ENCODE measurements around the gene SPO11.

SPO11 gene

DNA sequence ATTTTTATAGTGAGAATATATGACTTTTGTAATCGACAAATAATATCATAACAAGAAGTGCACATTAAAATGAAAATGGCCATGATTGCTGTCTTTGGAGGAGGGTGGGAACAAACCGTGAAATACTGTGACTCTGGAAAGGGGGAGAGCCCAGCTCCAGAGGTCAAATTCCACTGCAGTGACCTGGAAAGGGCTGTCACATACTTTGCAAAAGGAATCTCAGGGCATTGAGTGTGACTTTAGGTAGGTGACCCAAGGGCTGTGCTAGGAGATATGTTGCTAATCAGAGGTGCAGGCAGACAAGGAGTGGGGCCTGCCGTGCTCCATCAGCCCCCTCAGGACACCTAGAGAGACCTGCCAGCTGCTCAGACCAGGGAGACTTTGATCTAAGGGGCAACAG is 35.1 kb upstream of the SPO11 start:
- Mint-ChIP-seq H3K4me3 (no peak overlapping the region), H3K27me3 (peaks cover 19% of the 10 kb centered on the region), H3K27ac (no peak overlapping the region), H3K36me3 (ENCODE audit: low read depth) (no peaks in the 10 kb centered on the region), H3K9me3 (no peaks in the 10 kb centered on the region), H3K4me1 (ENCODE audit: low read depth) (no peaks in the 10 kb centered on the region)

DNA sequence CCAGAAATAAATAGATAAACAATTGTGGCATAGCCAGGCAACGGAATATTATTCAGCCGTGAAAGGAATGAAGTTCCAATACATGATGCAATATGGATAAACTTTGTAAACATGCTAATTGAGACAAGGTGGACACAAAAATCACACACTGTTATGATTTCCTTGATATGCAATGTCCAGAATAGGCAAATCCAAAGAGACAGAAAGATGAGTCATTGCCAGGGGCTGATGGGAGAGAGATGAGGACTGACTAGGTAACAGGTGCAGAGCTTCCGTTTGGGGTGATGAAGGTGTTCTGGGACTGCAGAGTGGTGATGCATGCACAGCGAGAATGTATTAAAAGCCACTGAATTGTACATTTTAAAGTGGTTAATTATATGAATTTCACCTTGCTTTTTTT is 31.1 kb upstream of the SPO11 start:
- Mint-ChIP-seq H3K9me3 (no peaks in the 10 kb centered on the region), H3K27ac (no peak overlapping the region), H3K4me1 (ENCODE audit: low read depth) (no peaks in the 10 kb centered on the region), H3K4me3 (no peak overlapping the region), H3K27me3 (no peaks in the 10 kb centered on the region), H3K36me3 (ENCODE audit: low read depth) (no peaks in the 10 kb centered on the region)

- Mint-ChIP-seq H3K36me3 (ENCODE audit: low read depth) (no peaks in the 10 kb centered on the region), H3K27ac (no peak overlapping the region), H3K27me3 (no peaks in the 10 kb centered on the region), H3K4me3 (no peak overlapping the region), H3K4me1 (ENCODE audit: low read depth) (no peaks in the 10 kb centered on the region), H3K9me3 (no peaks in the 10 kb centered on the region)
Observed at GRCh38 chr20:57301026-57301425, 28.6 kb upstream of the SPO11 start.

GRCh38 chr20:57306747-57307146 is 22.9 kb upstream of the SPO11 start:
- Mint-ChIP-seq H3K27ac (no peak overlapping the region), H3K4me3 (no peak overlapping the region), H3K36me3 (ENCODE audit: low read depth) (no peaks in the 10 kb centered on the region), H3K4me1 (ENCODE audit: low read depth) (no peaks in the 10 kb centered on the region), H3K27me3 (peaks cover 13% of the 10 kb centered on the region), H3K9me3 (no peaks in the 10 kb centered on the region)

GRCh38 chr20:57308451-57309271 is 20.9 kb upstream of the SPO11 start:
- no peaks in the 10 kb centered on the region for H3K4me1 Mint-ChIP-seq (ENCODE audit: low read depth)
- H3K9me3 Mint-ChIP-seq, result no peaks in the 10 kb centered on the region
- H3K36me3 Mint-ChIP-seq (ENCODE audit: low read depth), result no peaks in the 10 kb centered on the region
- no peak overlapping the region for H3K27ac Mint-ChIP-seq
- peaks cover 13% of the 10 kb centered on the region for H3K27me3 Mint-ChIP-seq
- H3K4me3 Mint-ChIP-seq, result no peak overlapping the region

DNA sequence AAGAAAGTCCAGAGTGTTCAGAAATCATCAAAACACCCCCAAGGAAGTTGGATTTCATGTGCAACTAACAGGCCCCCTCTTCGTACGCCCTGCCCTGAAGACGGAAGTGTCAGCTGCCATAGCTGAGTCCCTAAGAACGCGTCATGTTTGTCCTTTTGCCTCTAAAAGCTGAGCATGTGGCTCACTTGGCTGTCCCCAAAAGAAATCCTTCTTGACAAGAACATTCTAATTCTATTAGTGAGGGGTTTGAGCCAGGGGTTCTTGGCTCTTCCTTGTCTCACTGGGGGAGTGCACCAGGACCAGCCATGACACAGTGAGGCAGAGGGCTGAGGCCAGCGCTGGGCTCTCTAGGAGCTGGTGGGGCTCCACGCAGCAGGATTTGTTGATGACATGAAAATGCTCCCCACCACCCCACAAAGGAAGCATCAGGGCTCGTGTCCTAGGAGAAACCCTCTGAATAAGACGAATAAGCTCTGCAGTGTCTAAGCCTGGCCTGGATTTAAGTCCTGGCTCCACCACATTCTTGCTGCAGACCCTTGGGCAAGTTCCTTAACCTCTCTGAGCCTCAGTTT is 20.0 kb upstream of the SPO11 start:
- Mint-ChIP-seq H3K27me3 (peaks cover 13% of the 10 kb centered on the region), H3K4me3 (no peak overlapping the region), H3K9me3 (no peaks in the 10 kb centered on the region), H3K4me1 (ENCODE audit: low read depth) (no peaks in the 10 kb centered on the region), H3K36me3 (ENCODE audit: low read depth) (no peaks in the 10 kb centered on the region), H3K27ac (no peak overlapping the region)

DNA sequence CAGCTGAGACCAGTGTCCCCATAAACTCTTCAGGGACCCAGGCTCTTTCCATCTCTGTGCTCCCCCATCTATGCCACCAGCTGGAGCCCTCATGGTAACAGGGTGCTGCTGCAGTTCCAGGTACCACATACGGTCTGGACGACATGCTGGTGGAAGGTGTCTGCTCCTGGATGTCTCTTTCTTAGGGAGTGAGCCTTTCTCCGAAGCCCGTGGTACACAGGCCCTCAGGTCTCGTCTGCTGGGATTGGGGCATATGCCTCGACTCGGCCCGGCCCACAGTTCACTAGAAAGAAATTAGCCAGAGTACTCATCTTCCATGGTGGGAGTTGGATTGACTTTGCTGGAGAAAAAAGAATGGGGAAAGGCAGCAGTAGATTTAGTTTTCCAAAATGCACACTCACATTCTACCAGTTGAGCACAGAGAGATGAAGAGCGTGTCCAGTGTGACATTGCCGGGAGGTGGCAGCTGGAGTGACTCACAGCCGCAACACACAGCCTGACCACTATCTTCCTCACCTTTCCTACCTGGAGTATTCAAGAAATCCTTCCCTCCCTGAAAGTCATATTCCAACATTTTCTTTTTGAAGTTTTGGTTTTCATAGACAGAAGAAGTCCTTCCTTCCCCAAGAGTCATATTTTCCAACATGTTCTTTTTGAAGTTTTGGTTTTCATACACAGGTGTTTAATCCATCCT is 18.6 kb upstream of the SPO11 start:
- no peak overlapping the region for H3K27ac Mint-ChIP-seq
- H3K36me3 Mint-ChIP-seq (ENCODE audit: low read depth), result no peaks in the 10 kb centered on the region
- no peak overlapping the region for H3K4me3 Mint-ChIP-seq
- H3K4me1 Mint-ChIP-seq (ENCODE audit: low read depth), result no peaks in the 10 kb centered on the region
- peaks cover 13% of the 10 kb centered on the region for H3K27me3 Mint-ChIP-seq
- no peaks in the 10 kb centered on the region for H3K9me3 Mint-ChIP-seq

DNA sequence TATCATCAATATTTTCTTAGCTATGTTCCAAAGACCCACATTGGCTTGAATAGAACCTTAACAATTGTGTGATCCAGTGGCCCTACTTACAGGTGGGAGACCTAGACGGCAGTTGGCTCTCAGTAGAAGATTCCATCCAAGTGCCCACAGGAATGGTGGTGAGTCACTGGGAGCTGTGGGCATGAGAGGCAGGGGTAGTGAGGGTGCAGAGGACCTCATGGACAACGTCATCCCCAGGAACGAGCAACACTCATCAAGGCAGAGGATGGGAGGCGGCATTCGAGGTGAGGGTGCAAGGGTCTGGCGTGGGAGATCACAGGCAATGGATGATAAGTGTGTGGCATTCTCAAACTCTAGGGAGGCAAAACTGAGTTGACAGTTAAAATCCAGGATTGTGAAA is 17.5 kb upstream of the SPO11 start:
- H3K4me1 Mint-ChIP-seq (ENCODE audit: low read depth), result no peaks in the 10 kb centered on the region
- H3K36me3 Mint-ChIP-seq (ENCODE audit: low read depth), result no peaks in the 10 kb centered on the region
- no peak overlapping the region for H3K27ac Mint-ChIP-seq
- H3K4me3 Mint-ChIP-seq, result no peak overlapping the region
- peaks cover 12% of the 10 kb centered on the region for H3K27me3 Mint-ChIP-seq
- H3K9me3 Mint-ChIP-seq, result no peaks in the 10 kb centered on the region

- Mint-ChIP-seq H3K4me3 (no peak overlapping the region), H3K27ac (no peak overlapping the region), H3K9me3 (no peaks in the 10 kb centered on the region), H3K27me3 (peaks cover 6% of the 10 kb centered on the region), H3K4me1 (ENCODE audit: low read depth) (no peaks in the 10 kb centered on the region), H3K36me3 (ENCODE audit: low read depth) (no peaks in the 10 kb centered on the region)
Observed at GRCh38 chr20:57313230-57313629, 16.4 kb upstream of the SPO11 start.

- Mint-ChIP-seq H3K27me3 (peaks cover 5% of the 10 kb centered on the region), H3K4me1 (ENCODE audit: low read depth) (no peaks in the 10 kb centered on the region), H3K4me3 (no peak overlapping the region), H3K36me3 (ENCODE audit: low read depth) (no peaks in the 10 kb centered on the region), H3K9me3 (no peaks in the 10 kb centered on the region), H3K27ac (no peak overlapping the region)
Observed at GRCh38 chr20:57313951-57314350, 15.7 kb upstream of the SPO11 start.

GRCh38 chr20:57315083-57315975 is 14.3 kb upstream of the SPO11 start:
- no peaks in the 10 kb centered on the region for H3K9me3 Mint-ChIP-seq
- no peaks in the 10 kb centered on the region for H3K4me1 Mint-ChIP-seq (ENCODE audit: low read depth)
- H3K27ac Mint-ChIP-seq, result no peak overlapping the region
- H3K36me3 Mint-ChIP-seq (ENCODE audit: low read depth), result no peaks in the 10 kb centered on the region
- no peak overlapping the region for H3K4me3 Mint-ChIP-seq
- peaks cover 8% of the 10 kb centered on the region for H3K27me3 Mint-ChIP-seq

- Mint-ChIP-seq H3K4me1 (ENCODE audit: low read depth) (no peaks in the 10 kb centered on the region), H3K27me3 (peaks cover 11% of the 10 kb centered on the region), H3K9me3 (no peaks in the 10 kb centered on the region), H3K4me3 (no peak overlapping the region), H3K27ac (no peak overlapping the region), H3K36me3 (ENCODE audit: low read depth) (no peaks in the 10 kb centered on the region)
Observed at GRCh38 chr20:57315976-57316480, 13.6 kb upstream of the SPO11 start.

- no peak overlapping the region for H3K27ac Mint-ChIP-seq
- no peak overlapping the region for H3K4me3 Mint-ChIP-seq
- H3K27me3 Mint-ChIP-seq, result peaks cover 18% of the 10 kb centered on the region
- H3K9me3 Mint-ChIP-seq, result no peaks in the 10 kb centered on the region
- no peaks in the 10 kb centered on the region for H3K36me3 Mint-ChIP-seq (ENCODE audit: low read depth)
- H3K4me1 Mint-ChIP-seq (ENCODE audit: low read depth), result no peaks in the 10 kb centered on the region
Observed at GRCh38 chr20:57316795-57317201, 12.8 kb upstream of the SPO11 start.

- H3K36me3 Mint-ChIP-seq (ENCODE audit: low read depth), result no peaks in the 10 kb centered on the region
- H3K9me3 Mint-ChIP-seq, result no peaks in the 10 kb centered on the region
- no peak overlapping the region for H3K4me3 Mint-ChIP-seq
- H3K4me1 Mint-ChIP-seq (ENCODE audit: low read depth), result no peaks in the 10 kb centered on the region
- H3K27ac Mint-ChIP-seq, result no peak overlapping the region
- peaks cover 23% of the 10 kb centered on the region for H3K27me3 Mint-ChIP-seq
Observed at GRCh38 chr20:57317316-57317788, 12.3 kb upstream of the SPO11 start.
